WERI-Rb-1 (cell line): Measurements from ENCODE around the gene ARHGAP22.

Source experiments
- DNase-seq: peaks from one replicate; pipeline ENCODE4 v3.0.0-alpha.2; 2020
- H3K27ac ChIP-seq: fragments of 250-450 bp; sonication (Bioruptor Pico); 2 replicates; pipeline ENCODE4 v1.5.1; 2020; ENCODE audit warnings: mild to moderate bottlenecking, moderate library complexity
- H3K27me3 ChIP-seq: fragments of 250-450 bp; sonication (Bioruptor Pico); 2 replicates; pipeline ENCODE4 v1.5.1; 2021; ENCODE audit warnings: mild to moderate bottlenecking, low read depth, moderate library complexity; ENCODE audit not compliant: insufficient read depth, severe bottlenecking
- H3K36me3 ChIP-seq: fragments of 250-450 bp; sonication (Bioruptor Pico); 2 replicates; pipeline ENCODE4 v1.5.1; 2020; ENCODE audit warnings: mild to moderate bottlenecking, moderate library complexity
- H3K4me3 ChIP-seq: 2 replicates; pipeline ENCODE4 v1.5.1; 2011; ENCODE audit warnings: low read depth, mild to moderate bottlenecking, control low read depth, low read length
- H3K9me3 ChIP-seq: fragments of 250-450 bp; sonication (Bioruptor Pico); 2 replicates; pipeline ENCODE4 v1.5.1; 2021; ENCODE audit warnings: mild to moderate bottlenecking, moderate library complexity; ENCODE audit not compliant: severe bottlenecking
- CTCF ChIP-seq: IDR thresholded peaks from 2 replicates; pipeline ENCODE4 v1.5.1; 2011; ENCODE audit warnings: low read depth, mild to moderate bottlenecking, control low read depth, inconsistent platforms, low read length

Gene ARHGAP22

GRCh38 chr10:48466611-48467240 lies 138.1 kb downstream of the ARHGAP22 start:
- H3K36me3 ChIP-seq: no peaks in the 10 kb centered on the region
- DNase-seq: peak; percentile 5

GRCh38 chr10:48465860-48466521 lies 138.9 kb downstream of the ARHGAP22 start:
- Histone ChIP-seq H3K27ac (no peak overlapping the region), H3K9me3 (no peaks in the 10 kb centered on the region), H3K4me3 (peak overlapping the region; percentile 40), H3K27me3 (no peaks in the 10 kb centered on the region), H3K36me3 (no peaks in the 10 kb centered on the region)
- TF ChIP-seq CTCF: no peak
- peak; percentile 21 for DNase-seq

More at GRCh38 chr10:48466611-48467240, 138.1 kb downstream of the ARHGAP22 start:
- no peak overlapping the region for H3K27ac ChIP-seq
- H3K4me3 ChIP-seq: no peak overlapping the region
- H3K9me3 ChIP-seq: no peaks in the 10 kb centered on the region
- H3K27me3 ChIP-seq: no peaks in the 10 kb centered on the region
- TF ChIP-seq CTCF: no peak

GRCh38 chr10:48464871-48465736 lies 139.8 kb downstream of the ARHGAP22 start:
- peak; percentile 64 for DNase-seq
- H3K9me3 ChIP-seq: no peaks in the 10 kb centered on the region
- H3K36me3 ChIP-seq: no peaks in the 10 kb centered on the region
- no peaks in the 10 kb centered on the region for H3K27me3 ChIP-seq
- peak overlapping the region; percentile 31 for H3K27ac ChIP-seq
- TF ChIP-seq CTCF: no peak
- peak overlapping the region; percentile 40 for H3K4me3 ChIP-seq

- TF ChIP-seq CTCF: no peak
- Histone ChIP-seq H3K36me3 (no peaks in the 10 kb centered on the region), H3K27ac (no peak overlapping the region), H3K9me3 (no peaks in the 10 kb centered on the region), H3K4me3 (no peak overlapping the region), H3K27me3 (no peaks in the 10 kb centered on the region)
- DNase-seq: peak; percentile 7
These were observed 140.6 kb downstream of the ARHGAP22 start for GRCh38 chr10:48464121-48464870.

- peak; percentile 17; the same call in 1 of the 2 replicates for TF ChIP-seq CTCF
- no peaks in the 10 kb centered on the region for H3K9me3 ChIP-seq
- H3K27ac ChIP-seq: no peak overlapping the region
- H3K36me3 ChIP-seq: no peaks in the 10 kb centered on the region
- peak; percentile 67 for DNase-seq
- H3K27me3 ChIP-seq: no peaks in the 10 kb centered on the region
- no peak overlapping the region for H3K4me3 ChIP-seq
These were observed 141.4 kb downstream of the ARHGAP22 start for GRCh38 chr10:48463318-48464003.
